ENCODE data around the gene GPR85.
"Not testable (repeated sequence)": the region's sequence is repeated elsewhere in the genome, so short reads cannot be mapped to it uniquely, and the experiment has no call there.

GPR85 gene

DNA sequence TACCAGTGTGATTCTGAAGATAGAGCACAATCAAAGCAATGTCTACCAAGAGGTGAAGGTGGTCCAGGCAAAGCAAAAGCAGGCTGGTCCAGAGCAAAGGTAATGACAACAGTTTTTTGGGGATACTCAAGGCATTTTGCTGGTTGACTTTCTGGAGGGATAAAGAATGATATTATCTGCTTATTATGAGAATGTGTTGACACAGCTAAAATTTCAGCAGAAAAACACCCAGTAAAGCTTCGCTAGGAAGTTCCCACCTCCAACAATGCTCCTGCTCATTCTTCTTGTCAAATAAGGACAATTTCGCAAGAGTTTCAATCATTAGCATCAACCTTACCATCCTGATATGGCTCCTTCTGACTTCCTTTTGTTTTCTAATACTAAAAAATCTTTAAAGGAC, 24.1 kb downstream of the GPR85 start:
- Histone ChIP-seq H3K4me3 (ENCODE audit: low read length) (no peak overlapping the region), H3K9me2 (replicated peaks; ENCODE audit: insufficient read depth, low read length) (no peaks in the 10 kb centered on the region), H2AFZ (ENCODE audit: low read length) (no peak overlapping the region), H3K4me1 (ENCODE audit: low read length) (peaks cover 7% of the 10 kb centered on the region), H3K36me3 (replicated peaks; ENCODE audit: insufficient read depth, low read length) (no peaks in the 10 kb centered on the region), H3K9me3 (replicated peaks; ENCODE audit: insufficient read depth, low read length) (no peaks in the 10 kb centered on the region), H3K27ac (ENCODE audit: low read length) (no peak overlapping the region), H3K9ac (ENCODE audit: low read length) (no peak overlapping the region), H4K20me1 (ENCODE audit: insufficient read depth, low read length) (no peaks in the 10 kb centered on the region), H3K79me2 (ENCODE audit: low read length) (no peaks in the 10 kb centered on the region), H3F3A (ENCODE audit: insufficient read depth, low read length) (peaks cover 5% of the 10 kb centered on the region; the same call in 1 of the 2 replicates), H3K4me2 (ENCODE audit: low read depth, low read length) (no peak overlapping the region), H3K27me3 (replicated peaks; ENCODE audit: insufficient read depth, low read length) (no peaks in the 10 kb centered on the region; the same call in 1 of the 2 replicates)
- DNase-seq = no peak
- TF ChIP-seq EZH2phosphoT487 (IDR thresholded peaks at IDR 0.05; ENCODE audit: low read length) = no peak
- TF ChIP-seq, protein P1, sequence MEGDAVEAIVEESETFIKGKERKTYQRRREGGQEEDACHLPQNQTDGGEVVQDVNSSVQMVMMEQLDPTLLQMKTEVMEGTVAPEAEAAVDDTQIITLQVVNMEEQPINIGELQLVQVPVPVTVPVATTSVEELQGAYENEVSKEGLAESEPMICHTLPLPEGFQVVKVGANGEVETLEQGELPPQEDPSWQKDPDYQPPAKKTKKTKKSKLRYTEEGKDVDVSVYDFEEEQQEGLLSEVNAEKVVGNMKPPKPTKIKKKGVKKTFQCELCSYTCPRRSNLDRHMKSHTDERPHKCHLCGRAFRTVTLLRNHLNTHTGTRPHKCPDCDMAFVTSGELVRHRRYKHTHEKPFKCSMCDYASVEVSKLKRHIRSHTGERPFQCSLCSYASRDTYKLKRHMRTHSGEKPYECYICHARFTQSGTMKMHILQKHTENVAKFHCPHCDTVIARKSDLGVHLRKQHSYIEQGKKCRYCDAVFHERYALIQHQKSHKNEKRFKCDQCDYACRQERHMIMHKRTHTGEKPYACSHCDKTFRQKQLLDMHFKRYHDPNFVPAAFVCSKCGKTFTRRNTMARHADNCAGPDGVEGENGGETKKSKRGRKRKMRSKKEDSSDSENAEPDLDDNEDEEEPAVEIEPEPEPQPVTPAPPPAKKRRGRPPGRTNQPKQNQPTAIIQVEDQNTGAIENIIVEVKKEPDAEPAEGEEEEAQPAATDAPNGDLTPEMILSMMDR (IDR thresholded peaks at IDR 0.05; ENCODE audit: low read length) = no peak
- no peak for TF ChIP-seq EZH2 (optimal IDR thresholded peaks at IDR 0.05; ENCODE audit: low read depth, low read length)

DNA sequence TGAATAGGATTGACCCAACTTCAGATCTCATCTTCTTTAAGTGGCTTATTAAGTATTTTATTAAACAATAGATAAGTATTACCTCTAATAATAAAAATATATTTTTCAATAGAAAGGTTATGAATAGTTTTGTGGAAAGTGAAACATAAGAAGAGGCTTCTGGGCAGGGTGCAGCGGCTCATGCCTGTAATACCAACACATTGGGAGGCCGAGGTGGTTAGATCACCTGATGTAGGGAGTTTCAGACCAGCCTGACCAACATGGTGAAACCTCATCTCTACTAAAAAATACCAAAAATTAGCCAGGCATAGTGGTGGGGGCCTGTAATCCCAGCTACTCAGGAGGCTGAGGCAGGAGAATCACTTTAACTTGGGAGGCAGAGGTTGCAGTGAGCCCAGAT, 26.5 kb downstream of the GPR85 start:
- Histone ChIP-seq H3K9me2 (replicated peaks; ENCODE audit: insufficient read depth, low read length) (no peaks in the 10 kb centered on the region), H3K4me2 (ENCODE audit: low read depth, low read length) (peak overlapping the region; percentile 38; the same call in 1 of the 2 replicates), H4K20me1 (ENCODE audit: insufficient read depth, low read length) (no peaks in the 10 kb centered on the region), H3K27me3 (replicated peaks; ENCODE audit: insufficient read depth, low read length) (no peaks in the 10 kb centered on the region; the same call in 1 of the 2 replicates), H3K79me2 (ENCODE audit: low read length) (no peaks in the 10 kb centered on the region), H3K27ac (ENCODE audit: low read length) (no peak overlapping the region; the same call in 1 of the 2 replicates), H3F3A (ENCODE audit: insufficient read depth, low read length) (peaks cover 5% of the 10 kb centered on the region; the same call in 1 of the 2 replicates), H3K4me3 (ENCODE audit: low read length) (no peak overlapping the region), H3K4me1 (ENCODE audit: low read length) (peaks cover 7% of the 10 kb centered on the region), H3K36me3 (replicated peaks; ENCODE audit: insufficient read depth, low read length) (no peaks in the 10 kb centered on the region), H2AFZ (ENCODE audit: low read length) (no peak overlapping the region), H3K9ac (ENCODE audit: low read length) (no peak overlapping the region), H3K9me3 (replicated peaks; ENCODE audit: insufficient read depth, low read length) (no peaks in the 10 kb centered on the region)
- peak; percentile 82 for DNase-seq
- TF ChIP-seq EZH2 (optimal IDR thresholded peaks at IDR 0.05; ENCODE audit: low read depth, low read length) = no peak
- no peak for TF ChIP-seq EZH2phosphoT487 (IDR thresholded peaks at IDR 0.05; ENCODE audit: low read length)
- TF ChIP-seq, protein P1 (IDR thresholded peaks at IDR 0.05; ENCODE audit: low read length) = no peak

DNA sequence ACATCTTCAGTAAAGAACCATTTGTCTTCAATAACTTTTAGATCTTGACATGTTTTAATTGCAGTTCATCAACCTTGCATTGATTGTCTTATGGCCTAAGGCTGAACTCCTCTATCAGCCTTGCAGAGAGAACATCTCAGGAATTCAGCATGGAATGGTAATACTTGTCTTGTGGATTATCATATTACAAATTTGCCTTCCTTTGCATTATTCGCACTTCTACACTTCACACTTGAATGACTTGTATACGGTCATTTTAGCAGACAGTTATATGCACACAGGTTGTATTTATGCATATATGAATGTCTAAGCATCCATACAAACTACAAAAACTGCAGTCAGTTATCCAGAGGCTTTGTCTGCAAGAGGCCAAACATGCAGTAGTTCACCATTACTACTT, 31.7 kb downstream of the GPR85 start:
- TF ChIP-seq, protein P1 (IDR thresholded peaks at IDR 0.05; ENCODE audit: low read length) = no peak
- no peak for TF ChIP-seq EZH2phosphoT487 (IDR thresholded peaks at IDR 0.05; ENCODE audit: low read length)
- H4K20me1 ChIP-seq (ENCODE audit: insufficient read depth, low read length) = no peaks in the 10 kb centered on the region

DNA sequence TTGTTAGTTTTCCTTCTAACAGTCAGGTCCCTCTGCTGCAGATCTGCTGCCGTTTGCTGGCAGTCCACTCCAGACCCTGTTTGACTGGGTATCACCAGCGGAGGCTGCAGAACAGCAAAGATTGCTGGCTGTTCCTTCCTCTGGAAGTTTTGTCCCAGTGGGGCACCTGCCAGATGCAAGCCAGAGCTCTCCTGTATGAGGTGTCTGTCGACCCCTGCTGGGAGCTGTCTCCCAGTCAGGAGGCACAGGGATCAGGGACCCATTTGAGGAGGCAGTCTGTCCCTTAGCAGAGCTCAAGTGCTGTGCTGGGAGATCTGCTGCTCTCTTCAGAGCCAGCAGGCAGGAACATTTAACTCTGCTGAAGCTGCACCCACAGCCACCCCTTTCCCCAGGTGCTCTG, 32.4 kb downstream of the GPR85 start:
- not testable (repeated sequence) for DNase-seq; H3K27me3 ChIP-seq (replicated peaks; ENCODE audit: insufficient read depth, low read length); H3K9ac ChIP-seq (ENCODE audit: low read length)

More for the DNA sequence above, 31.7 kb downstream of the GPR85 start:
- H3K36me3 ChIP-seq (replicated peaks; ENCODE audit: insufficient read depth, low read length) = no peaks in the 10 kb centered on the region
- H3K27ac ChIP-seq (ENCODE audit: low read length) = no peak overlapping the region
- no peaks in the 10 kb centered on the region for H3K4me1 ChIP-seq (ENCODE audit: low read length)
- no peaks in the 10 kb centered on the region for H3K9me3 ChIP-seq (replicated peaks; ENCODE audit: insufficient read depth, low read length)
- no peak overlapping the region for H2AFZ ChIP-seq (ENCODE audit: low read length)
- no peak overlapping the region for H3K4me3 ChIP-seq (ENCODE audit: low read length)
- H3K27me3 ChIP-seq (replicated peaks; ENCODE audit: insufficient read depth, low read length) = no peaks in the 10 kb centered on the region
- no peak overlapping the region for H3K9ac ChIP-seq (ENCODE audit: low read length)
- no peaks in the 10 kb centered on the region for H3K79me2 ChIP-seq (ENCODE audit: low read length)
- H3K4me2 ChIP-seq (ENCODE audit: low read depth, low read length) = no peak overlapping the region
- DNase-seq = no peak
- H3K9me2 ChIP-seq (replicated peaks; ENCODE audit: insufficient read depth, low read length) = no peaks in the 10 kb centered on the region
- peaks cover 4% of the 10 kb centered on the region; the same call in 1 of the 2 replicates for H3F3A ChIP-seq (ENCODE audit: insufficient read depth, low read length)

DNA sequence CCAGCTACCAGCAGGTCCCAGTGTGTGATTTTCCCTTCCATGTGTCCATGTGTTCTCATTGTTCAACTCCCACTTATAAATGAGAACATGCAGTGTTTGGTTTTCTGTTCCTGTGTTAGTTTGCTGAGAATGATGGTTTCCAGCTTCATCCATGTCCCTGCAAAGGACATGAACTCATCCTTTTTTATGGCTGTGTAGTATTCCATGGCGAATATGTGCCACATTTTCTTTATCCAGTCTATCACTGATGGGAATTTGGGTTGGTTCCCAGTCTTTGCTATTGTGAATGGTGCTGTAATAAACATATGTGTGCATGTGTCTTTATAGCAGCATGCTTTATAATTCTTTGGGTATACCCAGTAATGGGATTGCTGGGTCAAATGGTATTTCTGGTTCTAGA, 37.4 kb downstream of the GPR85 start:
- not testable (repeated sequence) for H3K27ac ChIP-seq (ENCODE audit: low read length); H3K9me2 ChIP-seq (replicated peaks; ENCODE audit: insufficient read depth, low read length); H3K4me1 ChIP-seq (ENCODE audit: low read length); H3K4me3 ChIP-seq (ENCODE audit: low read length); H3K9me3 ChIP-seq (replicated peaks; ENCODE audit: insufficient read depth, low read length); H3K79me2 ChIP-seq (ENCODE audit: low read length); H3F3A ChIP-seq (ENCODE audit: insufficient read depth, low read length); H4K20me1 ChIP-seq (ENCODE audit: insufficient read depth, low read length); H3K4me2 ChIP-seq (ENCODE audit: low read depth, low read length); DNase-seq; H3K36me3 ChIP-seq (replicated peaks; ENCODE audit: insufficient read depth, low read length); H2AFZ ChIP-seq (ENCODE audit: low read length); H3K27me3 ChIP-seq (replicated peaks; ENCODE audit: insufficient read depth, low read length); H3K9ac ChIP-seq (ENCODE audit: low read length)

More for the DNA sequence above, 32.4 kb downstream of the GPR85 start:
- not testable (repeated sequence) for H3K4me2 ChIP-seq (ENCODE audit: low read depth, low read length); H3K9me2 ChIP-seq (replicated peaks; ENCODE audit: insufficient read depth, low read length); H4K20me1 ChIP-seq (ENCODE audit: insufficient read depth, low read length); H3K79me2 ChIP-seq (ENCODE audit: low read length); H3K4me3 ChIP-seq (ENCODE audit: low read length); H2AFZ ChIP-seq (ENCODE audit: low read length); H3K27ac ChIP-seq (ENCODE audit: low read length); H3K36me3 ChIP-seq (replicated peaks; ENCODE audit: insufficient read depth, low read length); H3K9me3 ChIP-seq (replicated peaks; ENCODE audit: insufficient read depth, low read length); H3F3A ChIP-seq (ENCODE audit: insufficient read depth, low read length); H3K4me1 ChIP-seq (ENCODE audit: low read length)

Data from MM.1S (cell line).